K562 (cell line): ENCODE results near the gene RTL10. TPM values are rescaled to one million over a fixed set of nuclear protein-coding genes. Genes with fewer than 3 reads are reported as not detected.

Experiments
- ATAC-seq: fragments of 200-7000 bp; cut with Tn5 transposase; 3 replicates; pipeline ENCODE4 v1.9.1; 2020; ENCODE audit warnings: moderate library complexity
- BruUV-seq: library from RNA; stranded (reverse); fragments of 400-500 nt; replicated peaks from 2 replicates; lab custom pipeline; 2021; lab: Mats Ljungman, UMichigan
- CTCF ChIA-PET: fragments of 300-600 bp; formaldehyde crosslinking; extraction: SDS; loops from one replicate; lab custom pipeline; 2021; ENCODE audit warnings: low intra/inter-chr PET ratio; lab: Yijun Ruan, JAX
- POLR2A ChIA-PET: fragments of 300-600, 350-650 bp; sonication (Branson Sonifier 250); formaldehyde crosslinking; extraction: SDS; loops from one replicate; lab custom pipeline; 2021; ENCODE audit warnings: antibody characterized with exemption, inconsistent platforms; lab: Yijun Ruan, JAX
- DNase-seq, 4 experiments: peaks; one replicate each; pipeline versions ENCODE4 v3.0.0 to v3.0.0-alpha.2; 2011 to 2018; ENCODE audit warnings: low spot score in 3 of 4, mixed read lengths in 3 of 4; ENCODE audit errors: extremely low read depth in 1 of 4
- FAIRE-seq: peaks from 2 replicates; lab custom pipeline; 2011; peaks lifted over from hg19 to GRCh38; lab: Jason Lieb, UNC
- H2AFZ ChIP-seq: 2 replicates; pipeline ENCODE4 v1.6.0; 2011; ENCODE audit warnings: low read depth, low read length, control low read depth, inconsistent platforms
- H3K27ac ChIP-seq: fragments of 200-600 bp; 3 replicates; pipeline ENCODE4 v1.8.0; 2011; ENCODE audit warnings: low read depth, mild to moderate bottlenecking, control low read depth, inconsistent platforms, low read length, moderate library complexity, mixed read lengths; ENCODE audit errors: extremely low read depth
- H3K27me3 ChIP-seq, 2 experiments: fragments of 300-600 bp in 1 of 2; 2 replicates in 1 of 2; 3 replicates in 1 of 2; pipeline versions ENCODE4 v1.6.0 to v1.8.0; 2011; ENCODE audit warnings: inconsistent platforms in 2 of 2, low read length in 2 of 2, mild to moderate bottlenecking in 1 of 2, mixed read lengths in 1 of 2, moderate library complexity in 1 of 2; ENCODE audit not compliant: control insufficient read depth in 2 of 2, insufficient read depth in 2 of 2
- H3K36me3 ChIP-seq: fragments of 300-600 bp; 3 replicates; pipeline ENCODE4 v1.8.0; 2011; ENCODE audit warnings: mild to moderate bottlenecking, low read length, inconsistent platforms; ENCODE audit not compliant: control insufficient read depth, insufficient read depth
- H3K4me1 ChIP-seq, 2 experiments: fragments of 200-600 bp in 1 of 2; replicated peaks in 1 of 2; 2 replicates in 1 of 2; 3 replicates in 1 of 2; pipeline versions ENCODE4 v1.5.1 to v1.8.0; 2011; ENCODE audit warnings: inconsistent platforms in 2 of 2, low read length in 2 of 2, mild to moderate bottlenecking in 1 of 2, mixed read lengths in 1 of 2, moderate library complexity in 1 of 2; ENCODE audit not compliant: control insufficient read depth in 2 of 2, insufficient read depth in 2 of 2
- H3K4me2 ChIP-seq: 2 replicates; pipeline ENCODE4 v1.6.1; 2011; ENCODE audit warnings: low read length, control low read depth, inconsistent platforms, mixed read lengths; ENCODE audit not compliant: insufficient read depth
- H3K4me3 ChIP-seq: fragments of 200-600 bp; sonication (generic), shearing (Covaris generic); 2 replicates; pipeline ENCODE4 v1.5.1; 2016; ENCODE audit warnings: control low read depth, inconsistent platforms
- H3K79me2 ChIP-seq: fragments of 200-600 bp; 3 replicates; pipeline ENCODE4 v1.8.0; 2011; ENCODE audit warnings: low read length, inconsistent platforms; ENCODE audit not compliant: control insufficient read depth, insufficient read depth
- H3K9ac ChIP-seq, 2 experiments: 2 replicates each; pipeline versions ENCODE4 v1.6.0 to v1.6.1; 2011; ENCODE audit warnings: low read depth in 2 of 2, low read length in 2 of 2, control low read depth in 1 of 2, inconsistent platforms in 1 of 2, mild to moderate bottlenecking in 1 of 2, mixed read lengths in 1 of 2; ENCODE audit not compliant: insufficient read depth in 1 of 2
- H3K9me1 ChIP-seq: one replicate; pipeline ENCODE4 v1.6.0; 2011; ENCODE audit warnings: inconsistent platforms, mild to moderate bottlenecking, low read length, moderate library complexity; ENCODE audit not compliant: control insufficient read depth, insufficient read depth
- H3K9me3 ChIP-seq: replicated peaks from 2 replicates; pipeline ENCODE4 v1.5.1; 2011; ENCODE audit warnings: low read depth, low read length, inconsistent platforms; ENCODE audit not compliant: control insufficient read depth, insufficient read depth
- H4K20me1 ChIP-seq: replicated peaks from 2 replicates; pipeline ENCODE4 v1.6.1; 2011; ENCODE audit warnings: low read length, inconsistent platforms, mixed read lengths; ENCODE audit not compliant: control insufficient read depth, insufficient read depth
- ATF1 ChIP-seq, 2 experiments: fragments of 450-650 bp in 1 of 2; IDR thresholded peaks; 2 replicates each; pipeline ENCODE4 v1.6.1; 2016; ENCODE audit warnings: missing compliant biosample characterization in 1 of 2, missing genetic modification characterization in 1 of 2
- CHD2 ChIP-seq: IDR thresholded peaks from 2 replicates; pipeline ENCODE4 v1.6.1; 2011; ENCODE audit warnings: low read depth, low read length
- CREB1 ChIP-seq, 2 experiments: sonication (generic) in 1 of 2; formaldehyde crosslinking in 1 of 2; IDR thresholded peaks; 2 replicates each; pipeline versions ENCODE4 v1.6.1 to v1.8.0; 2012 to 2022; ENCODE audit warnings: inconsistent platforms in 1 of 2, mild to moderate bottlenecking in 1 of 2, missing genetic modification reagents in 1 of 2, moderate library complexity in 1 of 2
- DDX20 ChIP-seq: fragments of 450-650 bp; IDR thresholded peaks from 2 replicates; pipeline ENCODE4 v1.6.1; 2016; ENCODE audit warnings: missing genetic modification characterization, low read depth, mild to moderate bottlenecking, missing compliant biosample characterization, moderate library complexity
- MAZ ChIP-seq, 2 experiments: fragments of 450-650 bp in 1 of 2; sonication (generic) in 1 of 2; formaldehyde crosslinking; IDR thresholded peaks in 1 of 2; conservative IDR thresholded peaks in 1 of 2; 2 replicates each; pipeline versions ENCODE4 v1.4.0 to v1.5.0; 2020; ENCODE audit warnings: mild to moderate bottlenecking in 1 of 2, missing genetic modification reagents in 1 of 2
- ZBTB7A ChIP-seq: IDR thresholded peaks from 2 replicates; pipeline ENCODE4 v1.6.1; 2011; ENCODE audit warnings: low read depth, mild to moderate bottlenecking, low read length, moderate library complexity, borderline replicate concordance; ENCODE audit not compliant: control insufficient read depth
- WGBS: fragments of 100-300 bp; shearing (Covaris generic); methylation state at CpG from one replicate; pipeline ENCODE4 v1.1.6; 2016; ENCODE audit warnings: low coverage, mixed read lengths; ENCODE audit not compliant: insufficient coverage; ENCODE audit errors: missing lambda C conversion rate; 5-methylcytosine and 5-hydroxymethylcytosine counted together
- in situ Hi-C: fragments of 300-500 bp; cut with MboI; formaldehyde crosslinking; loops from 4 replicates; pipeline ENCODE4 v1.15.0; 2018; ENCODE audit warnings: inconsistent platforms, mixed read lengths
- intact Hi-C: fragments of 100-400 bp; cut with micrococcal nuclease; formaldehyde crosslinking; loops from 2 replicates; pipeline ENCODE4 v1.14.2; 2022
- polyA plus RNA-seq, 8 experiments: library from polyadenylated mRNA; depleted of rRNA in 4 of 8; stranded (reverse) in 5 of 8; unstranded in 3 of 8; fragments of >200 nt; fragmentation: Nextera tagmentation in 2 of 8; fragmentation: Illumina TruSeq in 1 of 8; extraction: Ambion mirVana in 2 of 8; extraction: Trizol in 1 of 8; gene quantifications; 2 replicates each; pipeline versions ENCODE4 v1.2.1 to v1.2.3, GENCODE V29; 2011 to 2014; ENCODE audit warnings: inconsistent platforms in 1 of 8, missing spikeins in 1 of 8
- total RNA-seq, 7 experiments: library from RNA; depleted of rRNA in 6 of 7; stranded (reverse); fragments of >200 nt in 6 of 7; fragmentation: Illumina TruSeq in 2 of 7; extraction: Trizol in 2 of 7; gene quantifications; 2 replicates each; pipeline versions ENCODE4 v1.2.1 to v1.2.3, GENCODE V29; 2011 to 2021; ENCODE audit warnings: low replicate concordance in 1 of 7
- TF ChIP-seq, protein P1 (sequence below), 2 experiments: fragments of 450-650 bp in 1 of 2; sonication (generic) in 1 of 2; formaldehyde crosslinking in 1 of 2; IDR thresholded peaks; 2 replicates each; pipeline versions ENCODE4 v1.7.1 to v1.9.0; 2016 to 2022; ENCODE audit warnings: inconsistent platforms in 1 of 2, mild to moderate bottlenecking in 1 of 2, missing genetic modification reagents in 1 of 2

The RTL10 gene
- total and polyA plus RNA-seq, 9 of the 15 experiments (the other 6 are each of a cell fraction or from before 2014, with no cell fraction given), result 19.8 to 75.5 (median 32.5) TPM

DNA sequence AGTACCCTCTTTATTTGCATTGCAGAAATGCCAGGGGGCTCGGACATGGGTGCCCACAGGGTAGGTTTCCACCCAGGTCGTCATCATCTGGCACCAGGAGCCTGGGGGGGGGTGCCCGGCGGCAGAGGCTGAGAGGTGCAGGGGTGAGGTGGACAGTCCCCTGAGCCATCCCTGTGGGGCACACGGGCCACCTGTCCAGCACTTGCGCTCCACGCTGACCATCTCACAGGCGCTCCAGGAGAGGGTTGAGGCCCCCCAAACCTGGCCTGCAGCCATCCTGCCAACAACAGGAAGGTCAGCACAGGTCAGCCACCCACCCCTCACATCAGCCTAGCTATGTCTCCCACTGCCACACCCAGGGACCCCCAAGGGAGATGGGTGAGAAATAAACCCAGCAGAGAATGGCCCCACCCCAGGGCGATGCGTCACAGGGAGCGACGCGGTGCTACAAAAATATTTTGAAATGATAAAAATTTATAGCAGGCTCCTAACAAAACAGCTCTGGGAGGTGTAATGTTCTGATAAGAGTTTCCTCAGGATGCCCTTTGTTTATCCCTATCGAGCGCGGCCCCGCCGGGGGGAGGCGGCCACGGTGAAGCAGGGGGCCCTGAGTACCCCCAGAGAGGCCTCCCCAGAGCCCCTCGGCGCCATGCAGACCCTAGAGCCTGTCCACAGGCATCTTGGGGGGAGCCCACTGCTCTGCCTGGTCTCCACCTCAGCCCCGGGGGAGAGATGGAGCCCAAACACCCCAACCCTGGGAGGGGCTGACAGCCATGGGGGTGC lies 21.0 kb upstream of the RTL10 start:
- H3K36me3 ChIP-seq, result no peaks in the 10 kb centered on the region
- in situ Hi-C loops (no loop called here), intact Hi-C loops (no loop called here)
- ChIA-PET POLR2A (interaction anchor here (0.6 to 4.4 kb wide), 12 partner anchors 9 to 232 kb away, joined by 3 to 26 read pairs (median 4); no protein-coding TSS in a partner anchor), CTCF (interaction anchor here (0.6 kb wide), 1 partner anchor 80 kb away, joined by 5 read pairs; no protein-coding TSS in a partner anchor)
- ATAC-seq (peak; percentile 3; the same call in 1 of the 3 replicates), DNase-seq (peak in 1 of 4 experiments; percentile 77), FAIRE-seq (peak; percentile 15)
- peaks cover 8 to 95% of the 10 kb centered on the region in 2 experiments; a peak in 4 of 5 replicates for H3K4me1 ChIP-seq
- H3K27ac ChIP-seq, result no peak overlapping the region
- BruUV-seq, result no TSS peak
- H3K79me2 ChIP-seq, result no peaks in the 10 kb centered on the region
- no peak overlapping the region for H3K4me2 ChIP-seq
- 27% methylated on average over 23 of the region's 23 CpGs for WGBS
- peaks cover 21% of the 10 kb centered on the region for H4K20me1 ChIP-seq
- no peaks in the 10 kb centered on the region for H3K9me1 ChIP-seq
- H3K27me3 ChIP-seq, result peaks cover 0 to 17% of the 10 kb centered on the region in 2 experiments; a peak in 2 of 5 replicates
- H3K9ac ChIP-seq, result peak overlapping the region in 1 of 2 experiments; percentile 81; a peak in 2 of 4 replicates
- H3K9me3 ChIP-seq, result no peaks in the 10 kb centered on the region
- H3K4me3 ChIP-seq, result no peak overlapping the region
- H2AFZ ChIP-seq, result no peak overlapping the region
- TF ChIP-seq DDX20 (tag), result no peak
- no peak; the same call in 1 of the 2 replicates for TF ChIP-seq ATF1 (CRISPR knock-in tag; IDR thresholded peaks at IDR 0.05)
- peak; percentile 67 for TF ChIP-seq ATF1 (tag; IDR thresholded peaks at IDR 0.05)
- TF ChIP-seq CREB1 (IDR thresholded peaks at IDR 0.05), result peak; percentile 77
- TF ChIP-seq CREB1 (CRISPR knock-in tag; IDR thresholded peaks at IDR 0.05), result no peak
- no peak for TF ChIP-seq CHD2
- TF ChIP-seq, protein P1, sequence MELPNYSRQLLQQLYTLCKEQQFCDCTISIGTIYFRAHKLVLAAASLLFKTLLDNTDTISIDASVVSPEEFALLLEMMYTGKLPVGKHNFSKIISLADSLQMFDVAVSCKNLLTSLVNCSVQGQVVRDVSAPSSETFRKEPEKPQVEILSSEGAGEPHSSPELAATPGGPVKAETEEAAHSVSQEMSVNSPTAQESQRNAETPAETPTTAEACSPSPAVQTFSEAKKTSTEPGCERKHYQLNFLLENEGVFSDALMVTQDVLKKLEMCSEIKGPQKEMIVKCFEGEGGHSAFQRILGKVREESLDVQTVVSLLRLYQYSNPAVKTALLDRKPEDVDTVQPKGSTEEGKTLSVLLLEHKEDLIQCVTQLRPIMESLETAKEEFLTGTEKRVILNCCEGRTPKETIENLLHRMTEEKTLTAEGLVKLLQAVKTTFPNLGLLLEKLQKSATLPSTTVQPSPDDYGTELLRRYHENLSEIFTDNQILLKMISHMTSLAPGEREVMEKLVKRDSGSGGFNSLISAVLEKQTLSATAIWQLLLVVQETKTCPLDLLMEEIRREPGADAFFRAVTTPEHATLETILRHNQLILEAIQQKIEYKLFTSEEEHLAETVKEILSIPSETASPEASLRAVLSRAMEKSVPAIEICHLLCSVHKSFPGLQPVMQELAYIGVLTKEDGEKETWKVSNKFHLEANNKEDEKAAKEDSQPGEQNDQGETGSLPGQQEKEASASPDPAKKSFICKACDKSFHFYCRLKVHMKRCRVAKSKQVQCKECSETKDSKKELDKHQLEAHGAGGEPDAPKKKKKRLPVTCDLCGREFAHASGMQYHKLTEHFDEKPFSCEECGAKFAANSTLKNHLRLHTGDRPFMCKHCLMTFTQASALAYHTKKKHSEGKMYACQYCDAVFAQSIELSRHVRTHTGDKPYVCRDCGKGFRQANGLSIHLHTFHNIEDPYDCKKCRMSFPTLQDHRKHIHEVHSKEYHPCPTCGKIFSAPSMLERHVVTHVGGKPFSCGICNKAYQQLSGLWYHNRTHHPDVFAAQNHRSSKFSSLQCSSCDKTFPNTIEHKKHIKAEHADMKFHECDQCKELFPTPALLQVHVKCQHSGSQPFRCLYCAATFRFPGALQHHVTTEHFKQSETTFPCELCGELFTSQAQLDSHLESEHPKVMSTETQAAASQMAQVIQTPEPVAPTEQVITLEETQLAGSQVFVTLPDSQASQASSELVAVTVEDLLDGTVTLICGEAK (IDR thresholded peaks at IDR 0.05), result no peak
- TF ChIP-seq, protein P1 (CRISPR knock-in tag; IDR thresholded peaks at IDR 0.05), result peak; percentile 60; the same call in 1 of the 2 replicates
- TF ChIP-seq ZBTB7A, result peak; percentile 83; the same call in 1 of the 2 replicates
- TF ChIP-seq MAZ (CRISPR knock-in tag; conservative IDR thresholded peaks at IDR 0.05 in 1 of 2, IDR thresholded peaks at IDR 0.05 in 1 of 2), result 0 out of 4 replicates have a peak, but pooled peaks of 1 of the 2 experiments have one; percentile 39
